ENCODE measurements around the gene CAAP1. TPM values are rescaled to one million over a fixed set of nuclear protein-coding genes. Genes with fewer than 3 reads are reported as not detected.

Gene CAAP1
- total and polyA plus RNA-seq, 2 of the 13 experiments (the other 11 are each of a cell fraction or from before 2014, with no cell fraction given): 10.9 to 40.2 TPM

GRCh38 chr9:26913138-26913668 lies 20.6 kb upstream of the CAAP1 start:
- Histone ChIP-seq H3K4me3 (replicated peaks in 1 of 3; ENCODE audit: insufficient read depth in 1 of 3, low read depth in 2 of 3, low read length in 3 of 3) (no peak overlapping the region), H3K4me1 (ENCODE audit: insufficient read depth, low read length) (no peaks in the 10 kb centered on the region), H3K27ac (ENCODE audit: extremely low read length, insufficient read depth, low read length) (no peak overlapping the region), H3K36me3 (replicated peaks in 1 of 2; ENCODE audit: control insufficient read depth in 1 of 2, insufficient read depth in 2 of 2, low read length in 2 of 2) (peaks cover 0 to 12% of the 10 kb centered on the region in 2 experiments; a peak in 2 of 5 replicates), H3K4me2 (ENCODE audit: low read depth, low read length) (no peak overlapping the region), H2AFZ (ENCODE audit: low read length) (no peak overlapping the region), H4K20me1 (ENCODE audit: insufficient read depth, low read length) (no peaks in the 10 kb centered on the region), H3K9me3 (ENCODE audit: low read length) (no peaks in the 10 kb centered on the region), H3K79me2 (ENCODE audit: insufficient read depth, low read length) (no peaks in the 10 kb centered on the region), H3K9ac (ENCODE audit: insufficient read depth, low read depth, low read length) (no peak overlapping the region), H3K27me3 (ENCODE audit: control insufficient read depth in 1 of 2, insufficient read depth in 2 of 2, low read length in 2 of 2) (no peaks in the 10 kb centered on the region)
- TF ChIP-seq PRDM4 (CRISPR knock-in tag; IDR thresholded peaks at IDR 0.05; ENCODE audit: borderline replicate concordance) (no peak), NCOA1 (CRISPR knock-in tag; IDR thresholded peaks at IDR 0.05) (no peak), ZFP36L1 (CRISPR knock-in tag; IDR thresholded peaks at IDR 0.05) (no peak), NONO (IDR thresholded peaks at IDR 0.05) (no peak), NONO (CRISPR knock-in tag; conservative IDR thresholded peaks at IDR 0.05) (no peak), CSRNP1 (CRISPR knock-in tag; IDR thresholded peaks at IDR 0.05) (no peak), ZNF235 (CRISPR knock-in tag; IDR thresholded peaks at IDR 0.05; ENCODE audit: borderline replicate concordance) (no peak), FOSL2 (CRISPR knock-in tag; IDR thresholded peaks at IDR 0.05) (no peak), HDAC6 (IDR thresholded peaks at IDR 0.05; ENCODE audit: low read depth, low read length) (no peak), KLF9 (CRISPR knock-in tag; IDR thresholded peaks at IDR 0.05; ENCODE audit: low read depth) (no peak), MBNL3 (CRISPR knock-in tag; conservative IDR thresholded peaks at IDR 0.05) (no peak)
- TF ChIP-seq, protein P1, sequence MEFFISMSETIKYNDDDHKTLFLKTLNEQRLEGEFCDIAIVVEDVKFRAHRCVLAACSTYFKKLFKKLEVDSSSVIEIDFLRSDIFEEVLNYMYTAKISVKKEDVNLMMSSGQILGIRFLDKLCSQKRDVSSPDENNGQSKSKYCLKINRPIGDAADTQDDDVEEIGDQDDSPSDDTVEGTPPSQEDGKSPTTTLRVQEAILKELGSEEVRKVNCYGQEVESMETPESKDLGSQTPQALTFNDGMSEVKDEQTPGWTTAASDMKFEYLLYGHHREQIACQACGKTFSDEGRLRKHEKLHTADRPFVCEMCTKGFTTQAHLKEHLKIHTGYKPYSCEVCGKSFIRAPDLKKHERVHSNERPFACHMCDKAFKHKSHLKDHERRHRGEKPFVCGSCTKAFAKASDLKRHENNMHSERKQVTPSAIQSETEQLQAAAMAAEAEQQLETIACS (CRISPR knock-in tag; IDR thresholded peaks at IDR 0.05): no peak
- no peak for ATAC-seq
- ChIA-PET POLR2A (no interaction called here), CTCF (ENCODE audit: low intra/inter-chr PET ratio, low total read pairs) (no interaction called here)
- no peak for FAIRE-seq
- 97% methylated on average over 2 of the region's 2 CpGs for WGBS (ENCODE audit: low lambda C conversion rate)
- intact Hi-C loops (cut with micrococcal nuclease; ENCODE audit: unreplicated experiment) (no loop called here), in situ Hi-C loops (cut with HindIII; ENCODE audit: extremely low pct_ligation_motif_present, low pct_unique_long_range_greater_than_20kb) (no loop called here)
- no TSS peak for BruUV-seq (replicated peaks)
- no peak for DNase-seq (ENCODE audit: low spot score)
